A673 (cell line): Measurements from ENCODE around the gene TCHP.
A peak's percentile ranks its signal among the peaks of the same experiment; 100 is the strongest.

ENCODE experiments used
- EZH2 ChIP-seq: fragments of 200-600 bp; sonication (generic); IDR thresholded peaks from 2 replicates; pipeline ENCODE4 v1.6.1; 2017; ENCODE audit warnings: borderline replicate concordance, low read depth, mild to moderate bottlenecking, mixed read lengths, antibody characterized with exemption, low read length; ENCODE audit not compliant: poor library complexity, severe bottlenecking
- TF ChIP-seq, protein P1 (sequence below): fragments of 300-800, 200-600 bp; sonication (generic); conservative IDR thresholded peaks from 2 replicates; pipeline ENCODE4 v1.5.1; 2017; ENCODE audit warnings: low read depth, mild to moderate bottlenecking, antibody characterized with exemption, low read length, moderate library complexity, mixed read lengths

DNA sequence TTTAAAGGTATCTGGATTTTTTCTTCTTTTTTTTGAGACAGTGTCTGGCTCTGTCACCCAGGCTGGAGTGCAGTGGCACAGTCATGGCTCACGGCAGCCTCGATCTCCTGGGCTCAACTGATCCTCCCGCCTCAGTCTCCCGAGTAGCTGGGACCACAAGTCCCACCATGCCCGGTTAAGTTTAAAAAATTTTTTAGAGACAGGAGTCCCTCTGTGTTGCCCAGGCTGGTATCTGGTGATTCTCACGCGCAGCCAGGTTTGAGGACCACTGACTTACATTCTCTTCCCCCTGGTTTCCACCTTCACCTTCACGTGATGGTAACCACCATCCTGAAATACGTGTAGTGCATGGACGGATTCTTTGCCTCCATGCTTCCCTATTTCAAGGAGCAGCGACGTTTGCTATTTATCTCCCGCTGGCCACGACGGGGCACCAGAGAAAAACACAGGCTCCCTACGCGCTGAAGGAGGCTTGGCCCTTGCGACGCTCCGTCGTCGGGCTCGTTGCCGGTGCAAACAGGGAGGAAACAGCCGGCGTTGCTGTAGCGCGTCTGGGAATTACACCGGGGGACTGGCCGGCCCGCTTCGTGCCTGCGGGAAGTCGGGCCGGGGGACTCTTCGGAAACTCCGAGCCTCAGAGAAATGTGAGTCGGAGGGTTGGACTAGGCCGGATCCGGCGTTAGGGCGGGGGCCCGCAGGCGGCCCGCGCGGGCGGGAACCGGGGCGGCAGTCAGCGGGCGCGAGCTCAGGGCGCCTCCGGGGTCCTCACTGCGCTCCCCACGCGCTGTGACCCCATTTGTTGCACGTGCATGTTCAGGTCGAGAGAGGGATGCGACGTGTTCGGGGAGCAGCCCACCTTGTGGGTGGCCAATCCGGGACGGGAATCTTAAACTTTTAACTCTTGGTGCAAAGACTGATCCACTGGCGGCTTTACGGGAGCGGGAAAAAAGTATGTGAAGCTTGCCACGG lies at the start of gene TCHP:
- TF ChIP-seq, protein P1, sequence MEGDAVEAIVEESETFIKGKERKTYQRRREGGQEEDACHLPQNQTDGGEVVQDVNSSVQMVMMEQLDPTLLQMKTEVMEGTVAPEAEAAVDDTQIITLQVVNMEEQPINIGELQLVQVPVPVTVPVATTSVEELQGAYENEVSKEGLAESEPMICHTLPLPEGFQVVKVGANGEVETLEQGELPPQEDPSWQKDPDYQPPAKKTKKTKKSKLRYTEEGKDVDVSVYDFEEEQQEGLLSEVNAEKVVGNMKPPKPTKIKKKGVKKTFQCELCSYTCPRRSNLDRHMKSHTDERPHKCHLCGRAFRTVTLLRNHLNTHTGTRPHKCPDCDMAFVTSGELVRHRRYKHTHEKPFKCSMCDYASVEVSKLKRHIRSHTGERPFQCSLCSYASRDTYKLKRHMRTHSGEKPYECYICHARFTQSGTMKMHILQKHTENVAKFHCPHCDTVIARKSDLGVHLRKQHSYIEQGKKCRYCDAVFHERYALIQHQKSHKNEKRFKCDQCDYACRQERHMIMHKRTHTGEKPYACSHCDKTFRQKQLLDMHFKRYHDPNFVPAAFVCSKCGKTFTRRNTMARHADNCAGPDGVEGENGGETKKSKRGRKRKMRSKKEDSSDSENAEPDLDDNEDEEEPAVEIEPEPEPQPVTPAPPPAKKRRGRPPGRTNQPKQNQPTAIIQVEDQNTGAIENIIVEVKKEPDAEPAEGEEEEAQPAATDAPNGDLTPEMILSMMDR = peak; percentile 48; the same call in 1 of the 2 replicates
- no peak for TF ChIP-seq EZH2
